Right lobe of liver (tissue), 6 donors: Measurements from ENCODE around the gene ZMAT5. TPM values are rescaled to one million over a fixed set of nuclear protein-coding genes. Genes with fewer than 3 reads are reported as not detected.

Experiments
- ATAC-seq, 4 donors: fragments of 200-7000 bp; cut with Tn5 transposase; one replicate each; pipeline ENCODE4 v1.9.1; 2020; ENCODE audit warnings: mild to moderate bottlenecking in 4 of 4, moderate library complexity in 4 of 4
- DNase-seq, 3 donors: peaks; one replicate each; pipeline ENCODE4 v3.0.0-alpha.2; 2020
- H3K27ac ChIP-seq, 3 donors: fragments of 200-600 bp; one replicate each; pipeline ENCODE4 v1.8.0; 2022
- H3K27me3 ChIP-seq, 2 donors: fragments of 200-600 bp; one replicate each; pipeline ENCODE4 v1.8.0; 2022
- H3K36me3 ChIP-seq, 4 donors: fragments of 200-600 bp; sonication (generic) in 1 of 4; one replicate each; pipeline versions ENCODE4 v1.5.1 to v1.8.0; 2017 to 2022; ENCODE audit warnings: control low read depth in 1 of 4
- H3K4me1 ChIP-seq, 4 donors: fragments of 200-600 bp; sonication (generic) in 1 of 4; one replicate each; pipeline versions ENCODE4 v1.5.1 to v1.8.0; 2017 to 2022; ENCODE audit warnings: control low read depth in 1 of 4
- H3K4me3 ChIP-seq, 3 donors: fragments of 200-600 bp; one replicate each; pipeline ENCODE4 v1.8.0; 2022
- H3K9me3 ChIP-seq, 4 donors: fragments of 200-600 bp; sonication (generic) in 1 of 4; one replicate each; pipeline versions ENCODE4 v1.5.1 to v1.8.0; 2017 to 2022; ENCODE audit warnings: control low read depth in 1 of 4
- POLR2A ChIP-seq: fragments of 450-650 bp; IDR thresholded peaks from one replicate; pipeline ENCODE4 v1.6.1; 2017; ENCODE audit warnings: antibody characterized with exemption, mild to moderate bottlenecking
- WGBS: methylation state at CpG from one replicate; pipeline ENCODE4 v1.1.6; 2018; ENCODE audit warnings: low coverage, low lambda C conversion rate; ENCODE audit not compliant: insufficient coverage; ENCODE audit errors: missing lambda C conversion rate; 5-methylcytosine and 5-hydroxymethylcytosine counted together
- intact Hi-C, 2 donors: fragments of 100-400 bp; cut with DNase I; formaldehyde crosslinking; loops; one replicate each; pipeline versions ENCODE4 v1.11.2 to v1.14.1; 2022
- total RNA-seq, 6 experiments: library from RNA; depleted of rRNA in 2 of 6; stranded (reverse); fragments of >200 nt in 2 of 6; fragmentation: NEBNext Ultra II Directional in 3 of 6; extraction: Animal tissue kit (Norgen Biotek cat#: 25700) in 3 of 6; gene quantifications; one replicate each; pipeline versions ENCODE4 v1.1.0 to v1.2.4, GENCODE V29; 2016 to 2023
- TF ChIP-seq, protein P1 (sequence below), 4 donors: fragments of 200-600 bp in 3 of 4; fragments of 450-650 bp in 1 of 4; IDR thresholded peaks; one replicate each; pipeline versions ENCODE4 v1.5.1 to v1.8.0; 2016 to 2022; ENCODE audit warnings: antibody characterized with exemption in 4 of 4, mild to moderate bottlenecking in 2 of 4
- donor health status: DM: no; HTN: yes; CAD: no.
- donor health status: DM: no; HTN: no; CAD: no.
- donor health status: DM: no; HTN: no; CAD: no.
- donor health status: DM: no; HTN: yes; CAD: no.
- donor health status: DM: no; HTN: yes; CAD: no.

The ZMAT5 gene
- total RNA-seq, 6 experiments from 2014 or later: 8.9 to 20.5 (median 13.7) TPM

DNA sequence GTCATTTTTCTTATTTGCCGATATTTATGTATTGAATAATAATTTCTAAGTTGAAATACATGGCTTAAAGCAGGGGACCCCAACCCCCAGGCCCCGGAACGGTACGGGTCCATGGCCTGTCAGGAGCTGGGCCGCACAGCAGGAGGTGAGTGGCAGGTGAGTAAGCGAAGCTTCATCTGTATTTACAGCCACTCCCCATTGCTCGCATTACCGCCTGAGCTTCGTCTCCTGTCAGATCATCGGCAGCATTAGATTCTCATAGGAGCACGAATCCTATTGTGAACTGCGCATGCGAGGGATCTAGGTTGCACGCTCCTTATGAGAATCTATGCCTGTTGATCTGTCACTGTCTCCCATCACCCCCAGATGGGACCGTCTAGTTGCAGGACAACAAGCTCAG, 4.5 kb downstream of the ZMAT5 start:
- TF ChIP-seq POLR2A: no peak
- TF ChIP-seq, protein P1, sequence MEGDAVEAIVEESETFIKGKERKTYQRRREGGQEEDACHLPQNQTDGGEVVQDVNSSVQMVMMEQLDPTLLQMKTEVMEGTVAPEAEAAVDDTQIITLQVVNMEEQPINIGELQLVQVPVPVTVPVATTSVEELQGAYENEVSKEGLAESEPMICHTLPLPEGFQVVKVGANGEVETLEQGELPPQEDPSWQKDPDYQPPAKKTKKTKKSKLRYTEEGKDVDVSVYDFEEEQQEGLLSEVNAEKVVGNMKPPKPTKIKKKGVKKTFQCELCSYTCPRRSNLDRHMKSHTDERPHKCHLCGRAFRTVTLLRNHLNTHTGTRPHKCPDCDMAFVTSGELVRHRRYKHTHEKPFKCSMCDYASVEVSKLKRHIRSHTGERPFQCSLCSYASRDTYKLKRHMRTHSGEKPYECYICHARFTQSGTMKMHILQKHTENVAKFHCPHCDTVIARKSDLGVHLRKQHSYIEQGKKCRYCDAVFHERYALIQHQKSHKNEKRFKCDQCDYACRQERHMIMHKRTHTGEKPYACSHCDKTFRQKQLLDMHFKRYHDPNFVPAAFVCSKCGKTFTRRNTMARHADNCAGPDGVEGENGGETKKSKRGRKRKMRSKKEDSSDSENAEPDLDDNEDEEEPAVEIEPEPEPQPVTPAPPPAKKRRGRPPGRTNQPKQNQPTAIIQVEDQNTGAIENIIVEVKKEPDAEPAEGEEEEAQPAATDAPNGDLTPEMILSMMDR (IDR thresholded peaks at IDR 0.05): no peak
- no peaks in the 10 kb centered on the region for H3K36me3 ChIP-seq
- H3K4me1 ChIP-seq: peaks cover 0 to 8% (median 4%) of the 10 kb centered on the region in 4 donors
- WGBS: 71% methylated on average over 5 of the region's 15 CpGs
- no peaks in the 10 kb centered on the region for H3K27me3 ChIP-seq
- DNase-seq (no peak), ATAC-seq (no peak)
- H3K9me3 ChIP-seq: no peaks in the 10 kb centered on the region
- H3K4me3 ChIP-seq: no peak overlapping the region
- intact Hi-C loops: no loop called here
- H3K27ac ChIP-seq: no peak overlapping the region

DNA sequence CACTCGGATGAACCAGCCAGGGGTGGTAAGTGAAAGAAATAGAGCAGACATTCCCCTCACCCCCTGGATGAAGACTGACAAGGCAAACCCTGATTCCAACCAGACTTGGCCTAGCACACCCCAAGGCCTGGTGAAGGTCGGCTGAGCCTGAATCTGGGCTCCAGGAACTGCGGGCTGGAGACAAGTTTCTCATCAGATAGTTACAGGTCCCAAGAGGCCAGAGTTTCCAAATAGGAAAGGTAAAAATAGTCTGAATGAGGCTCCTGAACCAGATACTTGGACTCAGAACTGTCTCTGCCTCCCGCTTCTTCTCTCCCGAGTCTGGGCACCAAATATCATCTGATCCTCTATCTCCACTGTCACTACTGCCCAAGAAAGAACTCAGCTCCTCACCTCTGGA, 7.8 kb downstream of the ZMAT5 start:
- Histone ChIP-seq H3K36me3 (no peaks in the 10 kb centered on the region), H3K4me1 (peaks cover 0 to 5% (median 0%) of the 10 kb centered on the region in 4 donors), H3K4me3 (no peak overlapping the region), H3K27ac (no peak overlapping the region), H3K27me3 (no peaks in the 10 kb centered on the region), H3K9me3 (no peaks in the 10 kb centered on the region)
- no peak for TF ChIP-seq POLR2A
- TF ChIP-seq, protein P1 (IDR thresholded peaks at IDR 0.05): no peak
- ATAC-seq (no peak), DNase-seq (no peak)
- whole genome bisulfite sequencing: 81% methylated on average over 3 of the region's 5 CpGs
- intact Hi-C loops: no loop called here

DNA sequence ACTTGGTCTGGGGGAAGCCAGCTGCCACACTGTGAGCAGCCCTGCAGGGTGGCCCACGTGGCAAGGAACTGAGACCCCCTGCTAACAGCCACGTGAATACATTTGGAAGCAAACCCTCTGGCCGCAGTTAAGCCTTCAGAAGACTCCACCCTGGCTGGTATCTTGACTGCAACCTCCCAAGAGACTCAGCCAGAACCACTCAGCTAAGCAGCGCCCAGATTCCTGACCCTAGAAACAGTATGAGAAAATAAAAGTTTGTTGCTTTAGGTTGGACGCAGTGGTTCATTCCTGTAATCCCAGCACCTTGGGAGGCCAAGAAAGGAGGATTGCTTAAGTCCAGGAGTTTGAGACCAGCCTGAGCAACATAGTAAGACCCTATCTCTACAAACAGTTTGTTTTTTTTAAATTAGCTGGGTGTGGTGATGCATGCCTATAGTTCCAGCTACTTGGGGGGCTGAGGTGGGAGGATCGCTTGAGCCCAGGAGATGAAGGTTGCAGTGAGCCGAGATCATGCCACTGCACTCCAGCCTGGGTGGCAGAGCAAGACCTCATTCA, 8.7 kb downstream of the ZMAT5 start:
- Histone ChIP-seq H3K36me3 (no peaks in the 10 kb centered on the region), H3K27me3 (no peaks in the 10 kb centered on the region), H3K4me1 (peaks cover 0 to 10% (median 0%) of the 10 kb centered on the region in 4 donors), H3K9me3 (no peaks in the 10 kb centered on the region), H3K27ac (no peak overlapping the region), H3K4me3 (no peak overlapping the region)
- 91% methylated on average over 5 of the region's 7 CpGs for WGBS
- ATAC-seq (no peak), DNase-seq (no peak)
- no peak for TF ChIP-seq POLR2A
- TF ChIP-seq, protein P1 (IDR thresholded peaks at IDR 0.05): no peak
- intact Hi-C loops: no loop called here

DNA sequence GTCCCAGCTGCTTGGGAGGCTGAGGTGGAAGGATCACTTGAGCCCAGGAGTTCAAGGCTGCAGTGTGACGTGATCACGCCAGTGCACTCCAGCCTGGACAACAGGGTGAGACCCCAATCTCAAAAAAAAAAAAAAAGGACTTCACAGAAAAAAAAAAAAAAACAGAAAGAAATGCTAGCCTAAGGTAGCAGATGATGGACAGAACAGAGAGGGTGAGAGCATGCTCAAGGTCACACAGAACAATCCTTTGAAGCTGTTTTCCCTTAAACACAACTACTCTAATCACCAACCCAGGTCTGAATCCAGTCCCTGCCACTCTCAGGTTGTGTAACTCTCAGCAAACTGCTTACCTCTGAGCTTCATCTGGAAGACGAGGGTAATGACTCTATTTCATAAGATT, 9.7 kb downstream of the ZMAT5 start:
- Histone ChIP-seq H3K27me3 (no peaks in the 10 kb centered on the region), H3K4me1 (peaks cover 0 to 10% (median 0%) of the 10 kb centered on the region in 4 donors), H3K36me3 (no peaks in the 10 kb centered on the region), H3K27ac (no peak overlapping the region), H3K4me3 (no peak overlapping the region), H3K9me3 (no peaks in the 10 kb centered on the region)
- no peak for DNase-seq
- peak in 1 of 4 donors; percentile 19 for ATAC-seq
- no peak for TF ChIP-seq POLR2A
- TF ChIP-seq, protein P1 (IDR thresholded peaks at IDR 0.05): no peak
- 72% methylated on average over 3 of the region's 3 CpGs for WGBS
- intact Hi-C loops: no loop called here

DNA sequence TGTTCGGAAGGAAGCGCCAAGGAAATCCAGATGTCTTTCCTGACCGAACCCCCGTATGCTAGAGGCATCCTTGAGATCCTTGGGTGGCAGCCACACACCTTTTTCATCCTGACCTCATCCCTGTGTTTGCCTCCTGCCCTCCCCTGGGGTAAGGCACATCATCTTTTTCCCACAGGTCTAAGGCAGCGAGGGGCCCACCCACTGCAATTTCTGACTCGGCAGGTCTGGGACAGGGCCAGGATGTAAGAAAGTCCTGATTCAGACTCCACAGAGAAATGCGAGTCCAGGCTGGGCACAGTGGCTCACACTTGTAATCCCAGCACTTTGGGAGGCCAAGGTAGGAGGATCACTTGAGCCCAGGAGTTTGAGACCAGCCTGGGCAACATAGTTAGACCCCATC, 10.5 kb downstream of the ZMAT5 start:
- intact Hi-C loops: no loop called here
- Histone ChIP-seq H3K4me3 (no peak overlapping the region), H3K4me1 (peaks cover 0 to 10% (median 0%) of the 10 kb centered on the region in 4 donors), H3K27me3 (no peaks in the 10 kb centered on the region), H3K27ac (no peak overlapping the region), H3K9me3 (no peaks in the 10 kb centered on the region), H3K36me3 (no peaks in the 10 kb centered on the region)
- 87% methylated on average over 6 of the region's 7 CpGs for WGBS
- ATAC-seq: no peak
- no peak for DNase-seq
- TF ChIP-seq, protein P1 (IDR thresholded peaks at IDR 0.05): no peak
- TF ChIP-seq POLR2A: no peak
